Right atrium auricular region (tissue), 2 donors: ENCODE measurements around the gene P4HA1. TPM values are rescaled to one million over a fixed set of nuclear protein-coding genes. Genes with fewer than 3 reads are reported as not detected.

ENCODE experiments used
- DNase-seq: peaks from one replicate; pipeline ENCODE4 v3.0.0-alpha.2; 2019; ENCODE audit warnings: low spot score
- H3K27ac ChIP-seq, 2 donors: fragments of 200-600 bp; sonication (generic); 1 replicate in 1 of 2; 2 replicates in 1 of 2; pipeline ENCODE4 v1.5.1; 2016 to 2019
- H3K27me3 ChIP-seq, 2 donors: fragments of 200-600 bp; sonication (generic); one replicate each; pipeline versions ENCODE4 v1.5.1 to v1.6.0; 2017 to 2019
- H3K36me3 ChIP-seq: fragments of 200-600 bp; sonication (generic); one replicate; pipeline ENCODE4 v1.5.1; 2016
- H3K4me1 ChIP-seq, 2 donors: fragments of 200-600 bp; sonication (generic); one replicate each; pipeline versions ENCODE4 v1.5.1 to v1.6.0; 2017 to 2019
- H3K4me3 ChIP-seq, 2 donors: fragments of 200-600 bp; sonication (generic); 1 replicate in 1 of 2; 2 replicates in 1 of 2; pipeline ENCODE4 v1.5.1; 2017 to 2019; ENCODE audit warnings: mild to moderate bottlenecking in 1 of 2, moderate library complexity in 1 of 2
- H3K9me3 ChIP-seq, 2 donors: fragments of 200-600 bp; sonication (generic); one replicate each; pipeline ENCODE4 v1.5.1; 2019
- total RNA-seq, 2 donors: library from RNA; depleted of rRNA; stranded (reverse); fragments of >200 nt; gene quantifications; one replicate each; pipeline ENCODE4 v1.1.0, GENCODE V29; 2016
- TF ChIP-seq, protein P1 (sequence below), 2 donors: fragments of 200-600 bp; sonication (generic); IDR thresholded peaks; one replicate each; pipeline ENCODE4 v1.5.1; 2019; ENCODE audit warnings: antibody characterized with exemption in 2 of 2

P4HA1 gene
- total RNA-seq, 2 donors from 2014 or later, result 29.5 to 45.4 TPM

- Histone ChIP-seq H3K36me3 (no peaks in the 10 kb centered on the region), H3K4me3 (no peak overlapping the region), H3K9me3 (no peaks in the 10 kb centered on the region), H3K27me3 (no peaks in the 10 kb centered on the region), H3K27ac (no peak overlapping the region), H3K4me1 (peaks cover 0 to 20% of the 10 kb centered on the region in 2 donors)
- TF ChIP-seq, protein P1, sequence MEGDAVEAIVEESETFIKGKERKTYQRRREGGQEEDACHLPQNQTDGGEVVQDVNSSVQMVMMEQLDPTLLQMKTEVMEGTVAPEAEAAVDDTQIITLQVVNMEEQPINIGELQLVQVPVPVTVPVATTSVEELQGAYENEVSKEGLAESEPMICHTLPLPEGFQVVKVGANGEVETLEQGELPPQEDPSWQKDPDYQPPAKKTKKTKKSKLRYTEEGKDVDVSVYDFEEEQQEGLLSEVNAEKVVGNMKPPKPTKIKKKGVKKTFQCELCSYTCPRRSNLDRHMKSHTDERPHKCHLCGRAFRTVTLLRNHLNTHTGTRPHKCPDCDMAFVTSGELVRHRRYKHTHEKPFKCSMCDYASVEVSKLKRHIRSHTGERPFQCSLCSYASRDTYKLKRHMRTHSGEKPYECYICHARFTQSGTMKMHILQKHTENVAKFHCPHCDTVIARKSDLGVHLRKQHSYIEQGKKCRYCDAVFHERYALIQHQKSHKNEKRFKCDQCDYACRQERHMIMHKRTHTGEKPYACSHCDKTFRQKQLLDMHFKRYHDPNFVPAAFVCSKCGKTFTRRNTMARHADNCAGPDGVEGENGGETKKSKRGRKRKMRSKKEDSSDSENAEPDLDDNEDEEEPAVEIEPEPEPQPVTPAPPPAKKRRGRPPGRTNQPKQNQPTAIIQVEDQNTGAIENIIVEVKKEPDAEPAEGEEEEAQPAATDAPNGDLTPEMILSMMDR (IDR thresholded peaks at IDR 0.05), result no peak
- no peak for DNase-seq
Observed at GRCh38 chr10:73083221-73083620, 13.4 kb downstream of the P4HA1 start.

DNA sequence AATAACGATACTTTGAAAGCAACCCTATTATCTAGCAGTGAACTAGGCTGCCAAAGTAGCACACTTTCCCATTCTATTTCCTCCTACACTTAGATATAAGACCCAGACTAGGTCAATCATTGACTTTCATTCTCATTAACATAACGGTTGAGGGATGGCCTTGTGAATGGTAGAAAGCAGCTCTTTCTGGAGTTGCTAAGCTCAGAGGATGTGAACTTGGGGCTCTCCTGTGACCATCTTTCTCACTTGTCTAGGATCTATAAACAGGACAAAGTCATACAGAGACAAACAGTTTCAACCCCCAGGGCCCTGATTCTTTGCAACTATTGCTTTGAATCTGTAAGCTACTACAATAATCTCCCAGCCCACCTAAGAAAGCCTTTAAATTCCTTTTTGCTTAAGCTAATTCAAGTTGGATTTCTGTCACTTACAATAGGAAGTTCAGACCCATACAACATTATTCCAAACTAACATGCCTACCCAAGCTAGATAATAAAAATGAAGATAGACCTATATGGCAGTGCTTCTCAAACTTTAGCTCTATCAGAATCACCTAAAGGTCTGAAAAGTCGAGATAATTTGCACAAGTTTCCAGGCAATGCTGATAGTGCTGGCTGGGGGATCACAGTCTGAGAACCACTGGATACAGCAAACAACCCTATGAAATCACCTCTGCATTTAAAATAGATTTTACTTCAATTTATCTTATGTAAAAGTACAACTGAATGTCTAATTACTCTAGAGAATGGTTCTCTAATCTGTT is 16.7 kb downstream of the P4HA1 start:
- TF ChIP-seq, protein P1 (IDR thresholded peaks at IDR 0.05), result no peak
- Histone ChIP-seq H3K4me3 (no peak overlapping the region), H3K9me3 (no peaks in the 10 kb centered on the region), H3K27ac (no peak overlapping the region), H3K36me3 (no peaks in the 10 kb centered on the region), H3K4me1 (peaks cover 0 to 40% of the 10 kb centered on the region in 2 donors), H3K27me3 (no peaks in the 10 kb centered on the region)
- DNase-seq, result no peak

GRCh38 chr10:73076360-73077183 is 20.1 kb downstream of the P4HA1 start:
- Histone ChIP-seq H3K4me3 (peak overlapping the region in 1 of 2 donors; percentile 10), H3K27ac (peak overlapping the region; percentile 81 to 84), H3K4me1 (peaks cover 0 to 31% of the 10 kb centered on the region in 2 donors), H3K9me3 (no peaks in the 10 kb centered on the region), H3K27me3 (no peaks in the 10 kb centered on the region), H3K36me3 (peaks cover 21% of the 10 kb centered on the region)
- TF ChIP-seq, protein P1 (IDR thresholded peaks at IDR 0.05), result no peak
- DNase-seq, result peak; percentile 75

DNA sequence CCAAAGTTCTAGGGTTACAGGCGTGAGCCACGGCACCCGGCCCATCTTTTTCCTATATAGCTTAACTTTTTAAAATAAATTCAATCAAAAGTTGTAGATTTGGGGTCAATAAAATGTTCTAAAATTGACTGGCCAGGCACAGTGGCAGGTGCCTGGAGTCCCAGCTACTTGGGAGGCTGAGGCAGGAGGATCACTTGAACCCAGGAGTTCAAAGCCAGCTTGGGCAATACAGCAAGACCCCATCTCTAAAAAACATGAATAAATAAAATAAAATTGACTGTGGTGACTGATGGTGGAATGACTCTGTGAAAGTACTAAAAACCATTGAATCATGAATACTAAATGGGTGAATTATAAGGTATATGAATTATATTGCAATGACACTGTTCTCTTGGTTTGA is 20.8 kb downstream of the P4HA1 start:
- Histone ChIP-seq H3K9me3 (no peaks in the 10 kb centered on the region), H3K4me3 (no peak overlapping the region), H3K4me1 (peaks cover 0 to 31% of the 10 kb centered on the region in 2 donors), H3K36me3 (peaks cover 29% of the 10 kb centered on the region), H3K27ac (peak overlapping the region; percentile 81 to 84), H3K27me3 (no peaks in the 10 kb centered on the region)
- no peak for DNase-seq
- TF ChIP-seq, protein P1 (IDR thresholded peaks at IDR 0.05), result no peak

DNA sequence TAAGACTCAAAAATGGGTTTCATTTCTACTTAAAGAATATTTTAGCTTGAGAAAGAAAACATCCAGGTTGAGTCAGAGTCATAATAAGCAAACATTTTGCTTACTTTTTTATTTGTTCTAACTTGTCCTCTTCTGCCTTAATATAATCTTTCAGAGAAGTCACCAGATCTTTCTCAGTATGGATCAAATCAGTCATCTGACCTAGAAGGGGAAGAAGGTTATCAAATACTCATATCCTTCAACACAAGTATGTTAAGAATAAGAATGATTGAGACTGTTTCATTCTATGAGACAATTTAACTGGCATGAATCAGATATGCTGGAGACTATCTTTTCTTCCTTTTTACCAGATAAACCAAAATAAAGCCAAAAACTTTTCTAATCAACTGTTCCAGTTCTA is 23.0 kb downstream of the P4HA1 start:
- Histone ChIP-seq H3K9me3 (no peaks in the 10 kb centered on the region), H3K36me3 (peaks cover 35% of the 10 kb centered on the region), H3K4me3 (no peak overlapping the region), H3K27ac (no peak overlapping the region), H3K4me1 (peaks cover 0 to 20% of the 10 kb centered on the region in 2 donors), H3K27me3 (no peaks in the 10 kb centered on the region)
- no peak for DNase-seq
- TF ChIP-seq, protein P1 (IDR thresholded peaks at IDR 0.05), result no peak
